GM13977 (cell line): Measurements from ENCODE around the gene FZD2.
"Not testable (repeated sequence)": the region's sequence is repeated elsewhere in the genome, so short reads cannot be mapped to it uniquely, and the experiment has no call there.

Experiments used
- DNase-seq: peaks from one replicate; pipeline ENCODE4 v3.0.0; 2012; ENCODE audit warnings: low spot score
- CTCF ChIP-seq: IDR thresholded peaks from 2 replicates; pipeline ENCODE4 v1.5.1; 2012; ENCODE audit warnings: mild to moderate bottlenecking, control low read depth; ENCODE audit not compliant: insufficient read depth; ENCODE audit errors: extremely low read depth, missing control alignments
- in situ Hi-C: fragments of 300-500 bp; cut with MboI; formaldehyde crosslinking; loops from one replicate; pipeline ENCODE4 v1.12.0; 2022; ENCODE audit warnings: low sequenced_read_pairs, low pct_unique_long_range_greater_than_20kb, mixed read lengths, inconsistent platforms; ENCODE audit not compliant: unreplicated experiment

Gene FZD2

GRCh38 chr17:44527954-44528353 lies 29.3 kb upstream of the FZD2 start:
- no peak for DNase-seq
- in situ Hi-C loops, result loop anchor here (10.0 to 25.0 kb wide), 2 partner anchors 123 to 334 kb away; no protein-coding TSS in a partner anchor
- no peak for TF ChIP-seq CTCF

- DNase-seq, result no peak
- in situ Hi-C loops, result loop anchor here (10.0 to 25.0 kb wide), 2 partner anchors 125 to 332 kb away; no protein-coding TSS in a partner anchor
- TF ChIP-seq CTCF, result no peak
Observed at GRCh38 chr17:44529864-44530263, 27.4 kb upstream of the FZD2 start.

- no peak for TF ChIP-seq CTCF
- in situ Hi-C loops, result loop anchor here (25.0 kb wide), 1 partner anchor 331 kb away; no protein-coding TSS in a partner anchor
- DNase-seq, result no peak
Observed at GRCh38 chr17:44530896-44531418, 26.3 kb upstream of the FZD2 start.

- DNase-seq, result peak; percentile 92
- in situ Hi-C loops, result loop anchor here (25.0 kb wide), 1 partner anchor 329 kb away; no protein-coding TSS in a partner anchor
- peak; percentile 99 for TF ChIP-seq CTCF
Observed at GRCh38 chr17:44533533-44534246, 23.6 kb upstream of the FZD2 start.

- in situ Hi-C loops, result loop anchor here (25.0 kb wide), 1 partner anchor 326 kb away; no protein-coding TSS in a partner anchor
- TF ChIP-seq CTCF, result no peak
- no peak for DNase-seq
Observed at GRCh38 chr17:44536090-44536953, 21.0 kb upstream of the FZD2 start.

GRCh38 chr17:44537922-44538321 lies 19.4 kb upstream of the FZD2 start:
- not testable (repeated sequence) for DNase-seq
- in situ Hi-C loops, result loop anchor here (25.0 kb wide), 1 partner anchor 324 kb away; no protein-coding TSS in a partner anchor
